ENCODE measurements around the gene SUPT6H. TPM values are rescaled to one million over a fixed set of nuclear protein-coding genes. Genes with fewer than 3 reads are reported as not detected.
"Not testable (repeated sequence)": the region's sequence is repeated elsewhere in the genome, so short reads cannot be mapped to it uniquely, and the experiment has no call there.

Gene SUPT6H
- total RNA-seq, 1 donor from 2014 or later = 29.9 TPM

GRCh38 chr17:28735242-28735722 is 73.3 kb downstream of the SUPT6H start:
- H3K4me3 ChIP-seq = no peak overlapping the region
- H4K20me1 ChIP-seq (ENCODE audit: low read depth) = no peaks in the 10 kb centered on the region
- Mint-ChIP-seq H3K36me3 (peaks cover 2% of the 10 kb centered on the region), H3K4me1 (no peaks in the 10 kb centered on the region), H3K27me3 (ENCODE audit: insufficient read depth, low read depth) (no peaks in the 10 kb centered on the region), H3K9me3 (peaks cover 2% of the 10 kb centered on the region), H3K27ac (no peak overlapping the region), H3K4me3 (no peak overlapping the region)
- no peak overlapping the region for H3K27ac ChIP-seq
- no peak overlapping the region for H3K9ac ChIP-seq
- no peak for DNase-seq (ENCODE audit: low spot score)
- H3K9me3 ChIP-seq (ENCODE audit: low read depth) = no peaks in the 10 kb centered on the region
- H3K36me3 ChIP-seq = no peaks in the 10 kb centered on the region
- TF ChIP-seq, protein P1, sequence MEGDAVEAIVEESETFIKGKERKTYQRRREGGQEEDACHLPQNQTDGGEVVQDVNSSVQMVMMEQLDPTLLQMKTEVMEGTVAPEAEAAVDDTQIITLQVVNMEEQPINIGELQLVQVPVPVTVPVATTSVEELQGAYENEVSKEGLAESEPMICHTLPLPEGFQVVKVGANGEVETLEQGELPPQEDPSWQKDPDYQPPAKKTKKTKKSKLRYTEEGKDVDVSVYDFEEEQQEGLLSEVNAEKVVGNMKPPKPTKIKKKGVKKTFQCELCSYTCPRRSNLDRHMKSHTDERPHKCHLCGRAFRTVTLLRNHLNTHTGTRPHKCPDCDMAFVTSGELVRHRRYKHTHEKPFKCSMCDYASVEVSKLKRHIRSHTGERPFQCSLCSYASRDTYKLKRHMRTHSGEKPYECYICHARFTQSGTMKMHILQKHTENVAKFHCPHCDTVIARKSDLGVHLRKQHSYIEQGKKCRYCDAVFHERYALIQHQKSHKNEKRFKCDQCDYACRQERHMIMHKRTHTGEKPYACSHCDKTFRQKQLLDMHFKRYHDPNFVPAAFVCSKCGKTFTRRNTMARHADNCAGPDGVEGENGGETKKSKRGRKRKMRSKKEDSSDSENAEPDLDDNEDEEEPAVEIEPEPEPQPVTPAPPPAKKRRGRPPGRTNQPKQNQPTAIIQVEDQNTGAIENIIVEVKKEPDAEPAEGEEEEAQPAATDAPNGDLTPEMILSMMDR (IDR thresholded peaks at IDR 0.05) = no peak
- no peaks in the 10 kb centered on the region for H3F3A ChIP-seq (ENCODE audit: low read depth)
- H3K27me3 ChIP-seq = no peaks in the 10 kb centered on the region
- H2AFZ ChIP-seq (replicated peaks) = no peak overlapping the region
- H3K4me2 ChIP-seq = no peak overlapping the region
- H3K79me2 ChIP-seq (ENCODE audit: low read depth) = no peaks in the 10 kb centered on the region
- H3K4me1 ChIP-seq = no peaks in the 10 kb centered on the region

DNA sequence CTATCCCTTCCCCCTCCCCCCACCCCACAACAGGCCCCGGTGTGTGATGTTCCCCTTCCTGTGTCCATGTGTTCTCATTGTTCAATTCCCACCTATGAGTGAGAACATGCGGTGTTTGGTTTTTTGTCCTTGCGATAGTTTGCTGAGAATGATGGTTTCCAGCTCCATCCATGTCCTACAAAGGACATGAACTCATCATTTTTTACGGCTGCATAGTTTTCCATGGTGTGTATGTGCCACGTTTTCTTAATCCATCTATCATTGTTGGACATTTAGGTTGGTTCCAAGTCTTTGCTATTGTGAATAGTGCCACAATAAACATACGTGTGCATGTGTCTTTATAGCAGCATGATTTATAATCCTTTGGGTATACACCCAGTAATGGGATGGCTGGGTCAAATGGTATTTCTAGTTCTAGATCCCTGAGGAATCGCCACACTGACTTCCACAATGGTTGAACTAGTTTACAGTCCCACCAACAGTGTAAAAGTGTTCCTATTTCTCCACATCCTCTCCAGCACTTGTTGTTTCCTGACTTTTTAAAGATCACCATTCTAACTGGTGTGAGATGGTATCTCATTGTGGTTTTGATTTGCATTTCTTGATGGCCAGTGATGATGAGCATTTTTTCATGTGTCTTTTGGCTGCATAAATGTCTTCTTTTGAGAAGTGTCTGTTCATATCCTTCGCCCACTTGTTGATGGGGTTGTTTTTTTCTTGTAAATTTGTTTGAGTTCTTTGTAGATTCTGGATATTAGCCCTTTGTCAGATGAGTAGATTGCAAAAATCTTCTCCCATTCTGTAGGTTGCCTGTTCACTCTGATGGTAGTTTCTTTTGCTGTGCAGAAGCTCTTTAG is 74.1 kb downstream of the SUPT6H start:
- not testable (repeated sequence) for H2AFZ ChIP-seq (replicated peaks); DNase-seq (ENCODE audit: low spot score); H3K4me3 Mint-ChIP-seq; H4K20me1 ChIP-seq (ENCODE audit: low read depth); H3K4me2 ChIP-seq; H3K9me3 ChIP-seq (ENCODE audit: low read depth); H3K27me3 ChIP-seq; H3K4me1 ChIP-seq; H3K27ac Mint-ChIP-seq; H3F3A ChIP-seq (ENCODE audit: low read depth); H3K27me3 Mint-ChIP-seq (ENCODE audit: insufficient read depth, low read depth); H3K4me1 Mint-ChIP-seq; H3K4me3 ChIP-seq; H3K9ac ChIP-seq; H3K27ac ChIP-seq; H3K36me3 Mint-ChIP-seq; H3K79me2 ChIP-seq (ENCODE audit: low read depth); H3K9me3 Mint-ChIP-seq; H3K36me3 ChIP-seq

DNA sequence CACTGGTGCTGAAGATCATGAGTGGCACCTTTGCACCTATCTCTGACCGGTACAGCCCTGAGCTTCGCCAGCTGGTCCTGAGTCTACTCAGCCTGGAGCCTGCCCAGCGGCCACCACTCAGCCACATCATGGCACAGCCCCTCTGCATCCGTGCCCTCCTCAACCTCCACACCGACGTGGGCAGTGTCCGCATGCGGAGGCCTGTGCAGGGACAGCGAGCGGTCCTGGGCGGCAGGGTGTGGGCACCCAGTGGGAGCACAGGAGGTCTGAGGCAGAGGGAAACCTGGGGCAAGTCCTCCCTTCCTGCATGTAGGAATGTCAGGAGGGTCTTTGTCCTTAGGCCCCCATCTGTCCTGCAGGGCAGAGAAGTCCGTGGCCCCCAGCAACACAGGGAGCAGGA is 75.3 kb downstream of the SUPT6H start:
- no peak for TF ChIP-seq EZH2 (IDR thresholded peaks at IDR 0.05)
- H3K4me3 Mint-ChIP-seq = no peak overlapping the region

GRCh38 chr17:28737770-28738679 is 76.0 kb downstream of the SUPT6H start:
- Mint-ChIP-seq H3K9me3 (peaks cover 2% of the 10 kb centered on the region), H3K36me3 (peaks cover 2% of the 10 kb centered on the region), H3K27ac (peak overlapping the region; percentile 44), H3K4me3 (no peak overlapping the region), H3K4me1 (peaks cover 1% of the 10 kb centered on the region), H3K27me3 (ENCODE audit: insufficient read depth, low read depth) (peaks cover under 1% of the 10 kb centered on the region)
- DNase-seq (ENCODE audit: low spot score) = no peak
- Histone ChIP-seq H3K27ac (no peak overlapping the region), H3K4me1 (no peaks in the 10 kb centered on the region), H4K20me1 (ENCODE audit: low read depth) (no peaks in the 10 kb centered on the region), H3K9me3 (ENCODE audit: low read depth) (no peaks in the 10 kb centered on the region), H3K27me3 (no peaks in the 10 kb centered on the region), H3K4me3 (no peak overlapping the region), H3F3A (ENCODE audit: low read depth) (peaks cover 7% of the 10 kb centered on the region), H3K36me3 (no peaks in the 10 kb centered on the region), H2AFZ (replicated peaks) (no peak overlapping the region), H3K4me2 (no peak overlapping the region), H3K9ac (no peak overlapping the region), H3K79me2 (ENCODE audit: low read depth) (no peaks in the 10 kb centered on the region)
- TF ChIP-seq EZH2 (IDR thresholded peaks at IDR 0.05) = no peak
- TF ChIP-seq, protein P1 (IDR thresholded peaks at IDR 0.05) = no peak
- TF ChIP-seq EZH2phosphoT487 (IDR thresholded peaks at IDR 0.05) = no peak

More for the DNA sequence above, 75.3 kb downstream of the SUPT6H start:
- H3K4me3 ChIP-seq = no peak overlapping the region
- no peaks in the 10 kb centered on the region for H3F3A ChIP-seq (ENCODE audit: low read depth)
- peaks cover 2% of the 10 kb centered on the region for H3K9me3 Mint-ChIP-seq
- H3K27ac Mint-ChIP-seq = no peak overlapping the region
- H3K36me3 ChIP-seq = no peaks in the 10 kb centered on the region
- no peak overlapping the region for H2AFZ ChIP-seq (replicated peaks)
- no peaks in the 10 kb centered on the region for H3K4me1 Mint-ChIP-seq
- no peak for DNase-seq (ENCODE audit: low spot score)
- H3K27me3 Mint-ChIP-seq (ENCODE audit: insufficient read depth, low read depth) = no peaks in the 10 kb centered on the region
- no peaks in the 10 kb centered on the region for H4K20me1 ChIP-seq (ENCODE audit: low read depth)
- H3K79me2 ChIP-seq (ENCODE audit: low read depth) = no peaks in the 10 kb centered on the region
- H3K27ac ChIP-seq = no peak overlapping the region
- H3K9me3 ChIP-seq (ENCODE audit: low read depth) = no peaks in the 10 kb centered on the region
- H3K27me3 ChIP-seq = no peaks in the 10 kb centered on the region
- H3K9ac ChIP-seq = no peak overlapping the region
- H3K4me2 ChIP-seq = no peak overlapping the region
- peaks cover 2% of the 10 kb centered on the region for H3K36me3 Mint-ChIP-seq
- H3K4me1 ChIP-seq = no peaks in the 10 kb centered on the region

Measured in neural progenitor cell (in vitro differentiated cells).